SK-MEL-5 (cell line): ENCODE results near the gene GRIN1. TPM values are rescaled to one million over a fixed set of nuclear protein-coding genes. Genes with fewer than 3 reads are reported as not detected.

Experiments
- DNase-seq: peaks from one replicate; pipeline ENCODE4 v3.0.0-alpha.2; 2016; ENCODE audit warnings: low read depth, low spot score
- in situ Hi-C: cut with HindIII; loops from 2 replicates; pipeline ENCODE4 v1.10.0; 2016; ENCODE audit warnings: low sequenced_read_pairs, high pct_unique_total_duplicates, low pct_unique_long_range_greater_than_20kb
- total RNA-seq: library from RNA; depleted of rRNA; stranded (reverse); fragments of >200 nt; shearing (Covaris generic); gene quantifications from 2 replicates; pipeline ENCODE4 v1.2.3, GENCODE V29; 2014

Gene GRIN1
- total RNA-seq, 1 experiment from 2014 or later: 0.05 TPM

GRCh38 chr9:137167277-137167746 lies 28.4 kb downstream of the GRIN1 start:
- no peak for DNase-seq
- in situ Hi-C loops: no loop called here

GRCh38 chr9:137167747-137168572 lies 29.0 kb downstream of the GRIN1 start:
- peak; percentile 22 for DNase-seq
- in situ Hi-C loops: no loop called here

- in situ Hi-C loops: no loop called here
- peak; percentile 18 for DNase-seq
Measured at GRCh38 chr9:137168573-137168903, 29.6 kb downstream of the GRIN1 start.

- DNase-seq: peak; percentile 30
- in situ Hi-C loops: no loop called here
Measured at GRCh38 chr9:137168904-137169856, 30.2 kb downstream of the GRIN1 start.

GRCh38 chr9:137169896-137170358 lies 31.0 kb downstream of the GRIN1 start, which contains the start of gene LRRC26:
LRRC26 (minus strand) TSS chr9:137170051; CDS start chr9:137169943, 108 bp downstream.
- in situ Hi-C loops: no loop called here
- DNase-seq: no peak

- no peak for DNase-seq
- in situ Hi-C loops: no loop called here
Measured at GRCh38 chr9:137170486-137171148, 31.7 kb downstream of the GRIN1 start.

GRCh38 chr9:137171149-137171900 lies 32.4 kb downstream of the GRIN1 start:
- no peak for DNase-seq
- in situ Hi-C loops: no loop called here

- in situ Hi-C loops: no loop called here
- no peak for DNase-seq
Measured at GRCh38 chr9:137172901-137173795, 34.2 kb downstream of the GRIN1 start.

GRCh38 chr9:137173796-137174664 lies 35.1 kb downstream of the GRIN1 start:
- in situ Hi-C loops: no loop called here
- DNase-seq: no peak

- in situ Hi-C loops: no loop called here
- no peak for DNase-seq
Measured at GRCh38 chr9:137174722-137175293, 35.9 kb downstream of the GRIN1 start.

GRCh38 chr9:137175345-137175961 lies 36.5 kb downstream of the GRIN1 start:
- no peak for DNase-seq
- in situ Hi-C loops: no loop called here

- DNase-seq: peak; percentile 78
- in situ Hi-C loops: no loop called here
Measured at GRCh38 chr9:137176302-137177182, 37.6 kb downstream of the GRIN1 start.

- DNase-seq: no peak
- in situ Hi-C loops: no loop called here
Measured at GRCh38 chr9:137178201-137178938, 39.4 kb downstream of the GRIN1 start.
